GM18867 (cell line): ENCODE measurements around the gene LYRM7.

ENCODE experiments used
- ATAC-seq: cut with Tn5 transposase; IDR thresholded peaks from one replicate; pipeline ENCODE4 v1.9.1; 2021; ENCODE audit warnings: mild to moderate bottlenecking, moderate library complexity; ENCODE audit not compliant: unreplicated experiment

LYRM7 gene

GRCh38 chr5:131254741-131255140, 84.0 kb downstream of the LYRM7 start:
- no peak for ATAC-seq
